SH-SY5Y (cell line): ENCODE results near the gene NAPEPLD.

Source experiments
- GATA2 ChIP-seq: IDR thresholded peaks from 2 replicates; pipeline ENCODE4 v1.6.1; 2011; ENCODE audit warnings: mild to moderate bottlenecking, low read depth, low read length
- GATA3 ChIP-seq: IDR thresholded peaks from 2 replicates; pipeline ENCODE4 v1.6.1; 2011; ENCODE audit warnings: low read depth, mild to moderate bottlenecking, low read length, moderate library complexity

The NAPEPLD gene

GRCh38 chr7:103148994-103149807, at the start of gene NAPEPLD:
NAPEPLD (minus strand) TSS chr7:103149099; CDS start chr7:103128776, 20,323 bp downstream.
- TF ChIP-seq GATA3 = no peak
- TF ChIP-seq GATA2 = no peak; the same call in 1 of the 2 replicates

- TF ChIP-seq GATA3 (no peak), GATA2 (no peak)
Measured at GRCh38 chr7:103154042-103154441, 5.1 kb upstream of the NAPEPLD start.

- TF ChIP-seq GATA3 (no peak), GATA2 (no peak)
Measured at GRCh38 chr7:103150192-103150591, 1.3 kb upstream of the NAPEPLD start.

- no peak for TF ChIP-seq GATA3
- TF ChIP-seq GATA2 = no peak
Measured at GRCh38 chr7:103149808-103150180, 895 bp upstream of the NAPEPLD start.

- TF ChIP-seq GATA3 (peak; percentile 66), GATA2 (peak; percentile 87)
Measured at GRCh38 chr7:103148131-103148993, 537 bp downstream of the NAPEPLD start.

GRCh38 chr7:103143868-103144267, 5.0 kb downstream of the NAPEPLD start:
- TF ChIP-seq GATA2 = no peak
- no peak for TF ChIP-seq GATA3

GRCh38 chr7:103142494-103142893, 6.4 kb downstream of the NAPEPLD start:
- TF ChIP-seq GATA2 (no peak), GATA3 (no peak)

GRCh38 chr7:103141753-103142404, 7.0 kb downstream of the NAPEPLD start:
- TF ChIP-seq GATA3 (no peak), GATA2 (no peak)

- TF ChIP-seq GATA3 = no peak
- TF ChIP-seq GATA2 = no peak
Measured at GRCh38 chr7:103140685-103141084, 8.2 kb downstream of the NAPEPLD start.

- TF ChIP-seq GATA2 (no peak), GATA3 (no peak)
Measured at GRCh38 chr7:103140061-103140460, 8.8 kb downstream of the NAPEPLD start.

- TF ChIP-seq GATA3 (no peak), GATA2 (no peak)
Measured at GRCh38 chr7:103134836-103135554, 13.9 kb downstream of the NAPEPLD start.

GRCh38 chr7:103132995-103133688, 15.8 kb downstream of the NAPEPLD start:
- no peak for TF ChIP-seq GATA3
- no peak for TF ChIP-seq GATA2

GRCh38 chr7:103130901-103131624, 17.8 kb downstream of the NAPEPLD start:
- TF ChIP-seq GATA3 (no peak), GATA2 (no peak)
